Measurements from ENCODE around the gene NPVF.

NPVF gene

DNA sequence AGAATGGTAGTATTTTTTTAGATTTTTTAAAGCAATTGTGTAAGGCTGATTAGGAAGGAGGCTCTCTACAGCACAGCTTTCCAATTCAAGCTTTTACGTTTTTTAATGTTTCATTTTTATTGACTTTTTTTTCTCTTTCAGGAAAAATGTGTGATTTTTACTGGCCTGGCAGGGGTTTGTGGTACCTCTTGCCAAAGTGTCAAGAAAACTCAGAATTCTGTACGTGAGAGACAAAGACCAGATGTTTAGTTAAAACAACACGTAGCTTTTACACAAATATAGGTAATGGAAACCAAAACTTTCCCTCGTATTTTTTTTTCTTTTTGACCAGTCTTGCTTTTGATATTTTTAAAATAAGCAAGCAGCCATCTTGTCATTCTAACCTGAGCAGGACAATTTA, 6.0 kb upstream of the NPVF start:
- DNase-seq (ENCODE audit: low read depth in 2 of 2) = no peak

GRCh38 chr7:25223206-25223605, 5.1 kb downstream of the NPVF start:
- DNase-seq (ENCODE audit: low read depth in 2 of 2) = no peak

DNA sequence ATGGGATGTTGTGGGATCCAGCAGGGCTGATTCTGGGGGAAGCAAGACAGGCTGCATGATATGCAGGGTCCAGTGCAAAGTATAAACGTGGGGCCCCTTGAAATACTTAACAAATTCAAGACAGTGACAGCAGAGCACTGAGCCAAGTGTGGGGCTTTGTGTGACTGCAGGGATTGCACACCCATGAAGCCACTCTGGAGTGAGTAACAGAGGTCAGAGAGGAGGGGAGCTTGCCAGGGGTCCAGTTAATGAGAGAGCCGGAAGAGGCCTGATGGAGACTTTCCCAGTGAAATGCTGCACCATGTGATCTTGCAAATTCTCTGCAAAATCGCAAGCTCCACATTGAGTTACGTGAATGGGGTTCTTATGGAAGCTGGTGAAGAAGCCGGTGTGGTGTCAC, 5.6 kb downstream of the NPVF start:
- no peak for DNase-seq (ENCODE audit: low read depth in 2 of 2)

DNA sequence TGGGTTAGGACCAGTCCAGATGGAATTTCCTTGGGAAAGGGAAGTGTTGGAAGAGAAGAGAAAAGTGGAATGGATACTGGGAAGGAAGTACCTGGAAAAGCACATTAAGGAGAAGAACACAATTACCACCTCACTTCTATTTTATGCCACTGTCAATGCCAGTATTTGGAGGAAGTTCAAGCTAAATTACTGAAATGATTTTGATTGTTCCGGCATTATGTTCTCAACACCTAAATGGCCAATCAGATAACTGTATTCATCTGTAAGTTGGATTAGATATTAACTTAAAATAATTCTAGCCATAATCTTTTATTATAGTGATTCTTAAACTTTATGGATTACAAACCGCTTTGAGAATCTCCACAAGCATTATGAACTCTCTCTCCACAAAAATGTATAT, 7.3 kb downstream of the NPVF start:
- DNase-seq (ENCODE audit: low read depth in 2 of 2) = no peak

GRCh38 chr7:25218191-25218590, 10.1 kb downstream of the NPVF start:
- no peak for DNase-seq (ENCODE audit: low read depth in 2 of 2)

DNA sequence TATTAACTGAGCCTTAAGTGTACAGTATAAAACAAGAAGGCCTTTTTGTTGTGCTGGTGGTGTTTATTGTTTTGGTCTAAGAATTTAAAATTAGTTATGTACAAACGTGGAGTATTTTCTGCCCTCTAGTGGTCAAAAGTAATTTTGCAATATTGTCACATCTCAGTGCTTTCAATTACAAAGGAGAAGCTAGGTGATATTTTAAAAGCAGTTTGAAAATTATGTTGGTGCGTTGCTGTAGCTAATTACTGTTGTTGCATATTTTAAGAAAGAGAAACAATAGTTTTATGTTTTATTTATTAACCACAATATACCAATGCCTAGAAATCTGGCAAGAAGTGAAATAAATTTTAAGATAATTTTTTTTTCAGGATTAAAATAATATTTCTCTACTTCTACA, 11.4 kb downstream of the NPVF start:
- no peak for DNase-seq (ENCODE audit: low read depth in 2 of 2)

- DNase-seq (ENCODE audit: low read depth in 2 of 2) = no peak
These were observed 12.5 kb downstream of the NPVF start for GRCh38 chr7:25215694-25216335.

DNA sequence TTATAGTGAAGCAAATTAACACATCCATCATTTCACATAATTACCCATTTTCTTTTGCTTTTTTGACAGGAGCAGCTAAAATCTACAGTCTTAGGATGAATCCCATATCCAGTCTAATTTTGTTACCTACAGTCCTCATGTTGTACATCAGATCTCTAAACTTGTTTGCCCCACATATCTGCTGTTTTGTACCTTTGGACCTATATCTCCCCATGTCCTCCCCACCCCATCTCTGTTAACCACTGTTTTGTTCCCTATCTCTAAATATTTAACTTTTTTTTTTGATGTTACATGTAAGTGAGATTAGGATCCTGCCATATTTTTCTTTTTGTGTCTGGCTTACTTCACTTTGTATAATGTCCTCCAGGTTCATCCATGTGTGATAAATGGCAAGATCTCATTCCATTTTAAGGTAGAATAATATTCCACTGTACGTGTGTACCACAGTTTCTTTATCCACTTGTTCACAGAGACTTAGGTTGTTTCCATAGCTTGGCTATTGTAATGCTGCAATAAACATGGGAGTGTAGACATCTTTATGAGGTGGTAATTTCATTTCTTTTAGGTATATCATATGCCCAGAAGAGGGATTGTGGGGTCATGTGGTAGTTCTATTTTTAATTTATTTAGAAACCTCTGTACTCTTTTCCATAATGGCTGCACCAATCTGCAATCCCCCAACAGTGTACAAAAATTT, 19.6 kb downstream of the NPVF start:
- DNase-seq (ENCODE audit: low read depth in 2 of 2) = no peak

DNA sequence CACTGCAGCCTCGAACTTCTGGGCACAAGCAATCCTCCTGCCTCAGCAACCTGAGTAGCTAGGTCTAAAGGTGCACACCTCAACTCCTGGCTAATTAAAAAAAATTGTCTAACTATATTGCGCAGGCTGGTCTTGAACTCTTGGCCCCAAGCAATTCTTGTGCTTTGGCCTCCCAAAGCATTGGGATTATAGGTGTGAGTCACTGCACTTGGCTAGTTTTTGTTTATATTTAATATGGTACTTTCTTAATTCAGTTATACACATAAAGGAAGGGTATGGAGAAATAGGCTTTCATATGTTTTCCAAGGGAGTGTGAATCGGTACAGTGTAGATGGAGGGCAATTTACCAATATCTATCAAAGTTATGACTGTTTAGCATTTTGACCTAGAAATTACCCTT, 20.4 kb downstream of the NPVF start:
- DNase-seq (ENCODE audit: low read depth in 2 of 2) = no peak

DNA sequence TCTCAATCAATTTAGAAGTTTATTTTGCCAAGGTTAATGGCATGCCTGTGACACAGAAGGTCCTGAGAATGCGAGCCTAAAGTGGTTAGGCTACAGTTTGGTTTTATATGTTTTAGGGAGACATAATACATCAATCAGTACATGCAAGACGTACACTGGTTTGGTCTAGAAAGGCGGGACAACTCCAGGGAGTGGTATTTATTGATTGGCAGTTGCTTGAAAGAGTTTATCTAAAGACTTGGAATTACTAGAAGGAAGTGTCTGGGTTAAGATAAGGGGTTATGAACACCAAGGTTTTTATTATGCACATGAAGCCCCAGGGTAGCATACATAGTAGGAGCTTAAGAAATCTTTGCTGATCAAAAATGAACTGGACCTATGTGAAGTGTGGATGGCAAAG, 21.5 kb downstream of the NPVF start:
- DNase-seq (ENCODE audit: low read depth in 2 of 2) = no peak

DNA sequence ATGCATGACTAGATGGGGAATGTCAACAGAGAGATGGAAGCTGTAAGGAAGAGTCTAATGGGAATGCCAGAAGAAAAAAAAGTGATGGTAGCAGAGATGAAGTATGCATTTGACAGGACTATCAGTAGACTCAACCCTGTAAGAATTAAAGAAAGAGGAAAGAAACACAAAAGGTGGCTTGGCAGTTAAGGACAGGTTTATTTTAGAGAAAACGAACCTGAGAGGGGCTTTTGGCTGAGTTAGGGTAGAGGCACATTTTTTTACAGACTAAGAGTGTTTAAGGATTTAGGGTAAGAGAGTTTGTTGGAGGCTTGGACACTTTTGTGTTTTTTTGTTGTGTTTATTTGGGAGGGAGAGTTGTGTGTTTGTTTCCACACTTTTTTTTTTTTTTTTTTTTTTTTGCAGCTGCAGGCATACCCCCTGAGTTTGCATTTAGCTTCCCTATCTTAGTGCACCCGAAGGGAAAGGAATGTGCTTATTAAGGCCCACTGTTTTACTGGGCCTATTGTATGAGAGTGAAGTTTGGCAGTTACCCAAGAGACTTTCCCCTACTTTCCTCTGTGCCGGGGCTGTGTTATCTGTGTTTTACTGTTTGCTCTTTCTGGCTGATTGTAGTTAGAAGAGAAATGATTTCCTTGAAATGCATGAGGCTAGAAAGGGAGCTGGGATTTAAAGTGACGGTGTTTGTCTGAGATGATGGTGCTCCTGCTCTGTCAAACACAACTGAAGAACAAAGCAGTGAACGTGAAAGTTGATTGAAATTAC, 32.0 kb downstream of the NPVF start:
- DNase-seq (ENCODE audit: low read depth in 2 of 2) = no peak

DNA sequence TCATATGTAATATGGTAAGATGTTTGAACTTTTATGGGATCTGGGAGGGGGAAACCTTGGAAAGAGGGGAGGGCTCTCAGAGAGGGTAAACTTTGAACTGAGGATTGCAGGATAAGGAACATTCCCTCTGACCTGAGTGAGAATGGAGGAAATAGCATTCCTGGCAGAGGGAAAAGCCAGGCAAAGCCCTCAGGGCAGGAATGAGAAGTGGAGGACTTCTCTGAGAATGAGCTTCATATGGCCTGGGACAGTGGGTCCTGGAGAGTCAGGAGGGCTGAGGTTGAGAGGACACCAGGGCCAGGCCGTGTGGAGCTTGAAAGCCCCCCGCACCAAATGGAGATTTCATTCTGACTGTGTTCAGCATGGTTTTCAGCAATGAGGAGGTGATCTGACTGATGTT, 34.2 kb downstream of the NPVF start:
- DNase-seq (ENCODE audit: low read depth in 2 of 2) = no peak

GRCh38 chr7:25192043-25192442, 36.2 kb downstream of the NPVF start:
- DNase-seq (ENCODE audit: low read depth in 2 of 2) = no peak

DNA sequence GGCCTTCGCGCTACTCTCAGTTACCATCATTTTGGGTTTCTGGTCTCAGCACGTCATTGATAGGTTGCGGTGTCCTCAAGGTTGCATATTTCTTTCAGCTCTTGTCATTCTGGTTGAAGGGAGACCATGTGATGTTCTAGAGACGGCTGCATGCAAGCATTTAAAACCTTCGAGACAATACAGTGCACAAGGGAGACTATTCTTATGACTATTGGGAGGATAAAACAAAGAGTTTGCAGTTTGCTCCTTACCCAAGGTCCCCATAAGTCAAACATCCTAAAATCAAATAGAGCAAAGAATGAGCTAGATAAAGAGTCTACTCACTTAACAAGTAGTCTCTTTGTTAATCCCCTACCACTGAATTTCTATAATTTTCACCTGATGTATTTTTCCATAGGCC, 39.1 kb downstream of the NPVF start:
- no peak for DNase-seq (ENCODE audit: low read depth in 2 of 2)

DNA sequence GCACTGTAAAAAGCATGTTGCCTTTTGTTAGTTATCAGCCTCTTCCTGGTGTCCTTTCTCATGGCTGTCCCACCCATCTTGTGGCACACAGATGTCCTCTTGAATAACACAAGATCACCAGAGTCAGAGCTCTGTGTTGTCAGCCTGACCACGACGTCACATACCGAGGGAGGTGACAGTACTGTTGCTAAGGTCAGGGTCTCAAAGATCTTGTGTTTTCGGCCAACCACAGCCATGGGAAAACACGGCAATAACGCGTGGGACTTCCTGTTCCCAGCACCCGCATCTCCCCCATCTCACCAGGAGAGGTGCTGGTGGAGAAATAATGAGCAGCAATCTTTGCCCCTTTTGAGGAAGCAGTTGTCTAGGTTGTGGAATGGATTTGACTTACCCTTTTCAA, 40.4 kb downstream of the NPVF start:
- no peak for DNase-seq (ENCODE audit: low read depth in 2 of 2)

DNA sequence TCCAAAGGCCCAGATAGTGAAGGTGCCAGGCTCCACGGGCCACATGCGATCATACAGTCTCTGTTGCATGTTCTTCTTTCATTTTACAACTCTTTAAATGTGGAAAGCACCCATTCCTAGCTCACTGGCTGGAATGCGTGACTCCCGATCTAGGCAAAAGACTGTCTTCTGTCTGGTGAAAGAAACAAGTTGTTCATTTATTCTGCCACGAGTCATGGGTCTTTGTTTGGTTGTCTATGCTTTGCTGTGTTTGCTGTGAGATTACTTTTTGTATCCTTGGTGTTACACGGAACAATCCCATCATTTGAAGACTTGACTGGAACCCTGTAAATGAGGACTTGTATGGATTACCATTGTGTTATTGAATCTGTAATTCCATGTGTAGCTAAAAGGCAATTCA, 41.9 kb downstream of the NPVF start:
- no peak for DNase-seq (ENCODE audit: low read depth in 2 of 2)

DNA sequence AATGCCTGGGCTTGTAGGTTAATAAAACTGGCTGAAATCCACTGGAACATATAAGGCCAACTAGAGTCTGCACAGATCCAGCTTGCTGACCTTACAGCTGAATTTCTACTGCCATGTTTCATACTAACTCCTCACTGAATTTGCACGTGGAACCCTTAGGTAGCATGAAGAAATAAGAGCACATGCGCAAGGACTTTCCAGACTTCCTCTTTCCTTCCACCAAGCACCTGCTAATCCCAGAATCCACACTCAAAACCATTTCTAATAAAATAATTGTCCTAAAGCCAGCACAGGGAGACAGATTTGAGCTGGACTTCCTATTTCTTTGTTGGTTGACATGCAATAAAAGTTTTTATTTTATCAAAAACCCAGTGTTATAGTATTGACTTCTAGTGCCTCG, 46.8 kb downstream of the NPVF start:
- no peak for DNase-seq (ENCODE audit: low read depth in 2 of 2)

DNA sequence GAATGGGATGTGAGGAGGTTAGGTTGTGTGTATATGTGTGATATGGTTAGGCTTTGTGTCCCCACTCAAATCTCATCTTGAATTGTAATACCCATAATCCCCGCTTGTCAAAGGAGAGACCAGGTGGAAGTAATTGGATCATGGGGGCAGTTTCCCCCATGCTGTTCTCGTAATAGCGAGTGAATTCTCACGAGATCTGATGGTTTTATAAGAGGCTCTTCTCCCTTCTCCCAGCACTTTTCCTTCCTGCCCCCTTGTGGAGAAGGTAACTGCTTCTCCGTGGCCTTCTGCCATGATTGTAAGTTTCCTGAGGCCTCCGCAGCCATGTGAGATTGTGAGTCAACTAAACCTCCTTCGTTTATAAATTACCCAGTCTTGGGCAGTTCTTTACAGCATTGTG, 47.3 kb downstream of the NPVF start:
- DNase-seq (ENCODE audit: low read depth in 2 of 2) = no peak

DNA sequence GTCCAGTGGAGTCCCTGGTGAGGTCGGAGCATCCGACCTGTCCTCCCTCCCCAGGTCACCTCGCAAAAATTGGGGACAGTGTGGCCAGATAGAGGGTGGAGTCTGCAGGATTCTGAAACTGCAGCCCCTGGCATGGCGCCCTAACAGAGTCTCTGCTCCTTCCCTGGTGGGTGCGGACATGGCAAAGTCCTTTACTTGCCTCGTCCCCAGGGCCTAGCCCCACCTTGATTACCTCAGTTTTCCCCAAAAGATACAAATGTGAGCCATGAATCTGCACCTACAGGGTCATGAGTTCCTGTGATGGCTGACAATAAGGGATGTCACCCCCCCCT, 47.7 kb downstream of the NPVF start:
- no peak for DNase-seq (ENCODE audit: low read depth in 2 of 2)

DNA sequence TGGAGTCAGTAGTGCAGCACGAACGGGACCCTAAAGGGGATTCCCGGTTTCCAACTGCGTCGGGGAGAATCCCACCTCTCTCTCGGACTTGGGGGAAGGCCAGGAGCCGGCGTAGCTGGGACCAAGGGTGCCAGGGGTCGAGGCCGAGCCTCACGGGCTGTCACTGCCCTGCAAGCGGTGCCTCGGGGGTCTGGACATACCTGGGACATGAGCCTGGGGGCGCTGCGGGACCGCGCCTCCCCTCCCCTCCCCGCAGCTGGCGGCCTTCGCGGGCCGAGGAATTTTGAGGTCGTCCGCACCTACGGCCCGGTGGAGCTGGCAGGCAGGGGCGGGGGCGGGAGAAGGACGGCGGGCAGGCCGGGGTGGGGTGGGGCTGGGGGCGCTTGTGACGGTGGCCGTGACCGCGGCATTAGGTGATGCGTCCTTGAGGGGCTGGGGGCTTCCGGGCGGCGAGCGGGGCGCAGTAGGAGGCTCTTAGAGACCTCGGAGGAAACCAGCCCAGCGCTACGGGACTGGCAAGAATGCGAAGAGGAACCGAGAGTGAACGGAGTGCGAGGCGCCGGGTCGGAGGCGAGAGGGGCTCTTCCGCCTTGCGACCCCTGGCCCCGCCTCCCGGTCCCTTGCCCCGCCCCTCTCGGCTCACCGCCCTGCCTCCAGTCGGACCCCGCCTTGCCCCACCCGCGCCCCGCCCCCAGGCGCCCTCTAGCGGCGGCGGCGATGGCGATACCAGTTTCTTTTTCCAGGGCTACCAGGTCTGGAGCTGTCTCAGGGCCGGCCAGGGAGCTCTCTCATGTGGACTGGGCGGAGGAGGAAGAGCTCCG, 48.3 kb downstream of the NPVF start:
- DNase-seq (ENCODE audit: low read depth in 2 of 2) = peak; percentile 88 to 93

DNA sequence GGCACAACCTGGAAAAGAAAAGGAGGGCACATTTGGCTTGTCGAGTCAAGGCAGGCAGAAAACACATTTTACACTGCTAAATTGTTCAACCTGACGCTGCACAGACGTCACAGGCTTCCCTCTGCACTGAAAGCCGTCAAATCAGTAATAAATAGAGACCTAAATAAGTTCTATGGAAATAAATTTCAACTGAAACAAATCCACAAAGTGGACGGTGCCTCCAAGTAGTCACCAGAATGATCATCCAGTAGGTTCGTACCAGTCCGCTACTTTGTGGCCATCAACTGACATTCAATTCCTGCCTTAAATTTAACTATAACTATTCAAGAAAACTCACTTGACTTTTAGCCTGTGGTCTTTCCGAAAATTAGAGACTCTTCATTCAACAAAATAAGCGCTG, 49.0 kb downstream of the NPVF start:
- DNase-seq (ENCODE audit: low read depth in 2 of 2) = no peak
